WTC11 (cell line): Measurements from ENCODE around the gene ITGA2B. TPM values are rescaled to one million over a fixed set of nuclear protein-coding genes. Genes with fewer than 3 reads are reported as not detected.

Experiments used
- ATAC-seq: fragments of 200-7000 bp; cut with Tn5 transposase; 2 replicates; pipeline ENCODE4 v1.10.0; 2021; ENCODE audit warnings: mild to moderate bottlenecking, moderate library complexity
- CTCF ChIA-PET: fragments of 300-600 bp; sonication (Branson Sonifier 250); formaldehyde crosslinking; loops from one replicate; lab custom pipeline; 2021; ENCODE audit warnings: antibody characterized with exemption; lab: Charles Lee
- POLR2A ChIA-PET: fragments of 350-600 bp; sonication (Branson Sonifier 250); formaldehyde crosslinking; loops from one replicate; lab custom pipeline; 2021; ENCODE audit warnings: antibody characterized with exemption; lab: Charles Lee
- DNase-seq: peaks from one replicate; pipeline ENCODE4 v3.0.0; 2021; ENCODE audit warnings: low spot score
- H3K27ac Mint-ChIP-seq: 2 replicates; pipeline ENCODE4 v1.8.0; 2021; ENCODE audit warnings: mixed read lengths
- H3K27me3 Mint-ChIP-seq: 2 replicates; pipeline ENCODE4 v1.8.0; 2021; ENCODE audit warnings: low read depth, mild to moderate bottlenecking, moderate library complexity, mixed read lengths
- H3K36me3 Mint-ChIP-seq: 2 replicates; pipeline ENCODE4 v1.8.0; 2021; ENCODE audit warnings: mixed read lengths
- H3K4me1 Mint-ChIP-seq: 2 replicates; pipeline ENCODE4 v1.8.0; 2022; ENCODE audit warnings: mixed read lengths
- H3K4me3 Mint-ChIP-seq: 2 replicates; pipeline ENCODE4 v1.8.0; 2021; ENCODE audit warnings: mild to moderate bottlenecking, moderate library complexity, mixed read lengths
- H3K9me3 Mint-ChIP-seq: 2 replicates; pipeline ENCODE4 v1.8.0; 2021; ENCODE audit warnings: mixed read lengths
- CREB1 ChIP-seq: sonication (generic); formaldehyde crosslinking; IDR thresholded peaks from 2 replicates; pipeline ENCODE4 v1.8.0; 2023; ENCODE audit warnings: mild to moderate bottlenecking, missing genetic modification reagents
- ESRRA ChIP-seq: sonication (generic); formaldehyde crosslinking; IDR thresholded peaks from 2 replicates; pipeline ENCODE4 v1.8.1; 2022; ENCODE audit warnings: mild to moderate bottlenecking, missing genetic modification reagents, borderline replicate concordance
- FOXJ3 ChIP-seq: sonication (generic); formaldehyde crosslinking; IDR thresholded peaks from 2 replicates; pipeline ENCODE4 v1.9.0; 2021; ENCODE audit warnings: missing genetic modification reagents, mild to moderate bottlenecking, borderline replicate concordance
- FOXK1 ChIP-seq: sonication (generic); formaldehyde crosslinking; IDR thresholded peaks from 2 replicates; pipeline ENCODE4 v1.8.0; 2022; ENCODE audit warnings: mild to moderate bottlenecking, moderate library complexity, missing genetic modification reagents
- JAZF1 ChIP-seq: fragments of 250-450 bp; sonication (Bioruptor Pico); IDR thresholded peaks from 2 replicates; pipeline ENCODE4 v1.9.0; 2021; ENCODE audit warnings: moderate library complexity, mild to moderate bottlenecking, inconsistent platforms
- MXD4 ChIP-seq: fragments of 250-450 bp; sonication (Bioruptor Pico); IDR thresholded peaks from 2 replicates; pipeline ENCODE4 v1.8.0; 2021; ENCODE audit warnings: mild to moderate bottlenecking, moderate library complexity, borderline replicate concordance
- RELA ChIP-seq: sonication (generic); formaldehyde crosslinking; IDR thresholded peaks from 2 replicates; pipeline ENCODE4 v1.8.1; 2022; ENCODE audit warnings: missing genetic modification reagents, mild to moderate bottlenecking, borderline replicate concordance
- SOX15 ChIP-seq: fragments of 250-450 bp; sonication (Bioruptor Pico); IDR thresholded peaks from 2 replicates; pipeline ENCODE4 v1.9.0; 2021; ENCODE audit warnings: mild to moderate bottlenecking
- ZNF219 ChIP-seq: sonication (generic); formaldehyde crosslinking; IDR thresholded peaks from 2 replicates; pipeline ENCODE4 v1.8.0; 2023; ENCODE audit warnings: missing genetic modification reagents, mild to moderate bottlenecking, borderline replicate concordance
- total RNA-seq: library from RNA; stranded (reverse); gene quantifications from 3 replicates; pipeline ENCODE4 v1.2.3, GENCODE V29; 2021
- TF ChIP-seq, protein P1 (sequence below): fragments of 250-450 bp; sonication (Bioruptor Pico); IDR thresholded peaks from 2 replicates; pipeline ENCODE4 v1.9.0; 2021; ENCODE audit warnings: mild to moderate bottlenecking
- TF ChIP-seq, protein P2 (sequence below): sonication (generic); formaldehyde crosslinking; conservative IDR thresholded peaks from 2 replicates; pipeline ENCODE4 v1.8.1; 2022; ENCODE audit warnings: mild to moderate bottlenecking, missing genetic modification reagents
- TF ChIP-seq, protein P3 (sequence below): fragments of 250-450 bp; sonication (Bioruptor Pico); IDR thresholded peaks from 2 replicates; pipeline ENCODE4 v1.8.0; 2021; ENCODE audit warnings: mild to moderate bottlenecking
- TF ChIP-seq, protein P4 (sequence below): fragments of 250-450 bp; sonication (Bioruptor Pico); IDR thresholded peaks from 2 replicates; pipeline ENCODE4 v2.1.2; 2022; ENCODE audit warnings: mild to moderate bottlenecking, moderate library complexity
- TF ChIP-seq, protein P5 (sequence below): fragments of 250-450 bp; sonication (Bioruptor Pico); IDR thresholded peaks from 2 replicates; pipeline ENCODE4 v1.9.0; 2021; ENCODE audit warnings: moderate library complexity, mild to moderate bottlenecking, inconsistent platforms, borderline replicate concordance
- TF ChIP-seq, protein P6 (sequence below): sonication (generic); formaldehyde crosslinking; IDR thresholded peaks from 2 replicates; pipeline ENCODE4 v1.8.1; 2022; ENCODE audit warnings: low read depth, missing genetic modification reagents, borderline replicate concordance
- TF ChIP-seq, protein P7 (sequence below): sonication (generic); formaldehyde crosslinking; IDR thresholded peaks from 2 replicates; pipeline ENCODE4 v1.8.0; 2022; ENCODE audit warnings: mild to moderate bottlenecking, missing genetic modification reagents
- TF ChIP-seq, protein P8 (sequence below): sonication (generic); formaldehyde crosslinking; conservative IDR thresholded peaks from 2 replicates; pipeline ENCODE4 v1.8.1; 2023; ENCODE audit warnings: mild to moderate bottlenecking, low read depth, missing genetic modification reagents, moderate library complexity
- TF ChIP-seq, protein P9 (sequence below): sonication (generic); formaldehyde crosslinking; IDR thresholded peaks from 2 replicates; pipeline ENCODE4 v1.8.0; 2022; ENCODE audit warnings: mild to moderate bottlenecking, missing genetic modification reagents

ITGA2B gene
- total RNA-seq, 1 experiment from 2014 or later, result 21.5 TPM

DNA sequence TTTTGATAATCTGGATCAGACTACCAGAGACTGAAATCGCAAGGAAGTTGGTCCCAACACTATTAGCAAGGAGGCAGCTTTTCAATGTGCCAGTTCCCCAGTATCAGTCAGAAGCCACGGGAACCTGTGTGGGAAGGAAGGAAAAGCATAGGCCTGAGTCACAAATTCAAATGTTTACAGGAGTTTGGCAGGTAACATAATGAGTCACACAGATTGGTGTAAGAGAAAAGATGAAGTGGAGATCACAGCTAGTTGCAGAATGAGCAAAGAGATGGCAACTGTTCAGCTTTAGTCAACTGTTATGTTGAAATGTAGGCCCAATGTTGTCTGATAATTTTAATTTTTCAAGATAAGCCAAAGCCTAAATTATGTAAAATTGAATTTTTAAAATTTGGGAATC lies 28.1 kb upstream of the ITGA2B start (continued):
- TF ChIP-seq, protein P1, sequence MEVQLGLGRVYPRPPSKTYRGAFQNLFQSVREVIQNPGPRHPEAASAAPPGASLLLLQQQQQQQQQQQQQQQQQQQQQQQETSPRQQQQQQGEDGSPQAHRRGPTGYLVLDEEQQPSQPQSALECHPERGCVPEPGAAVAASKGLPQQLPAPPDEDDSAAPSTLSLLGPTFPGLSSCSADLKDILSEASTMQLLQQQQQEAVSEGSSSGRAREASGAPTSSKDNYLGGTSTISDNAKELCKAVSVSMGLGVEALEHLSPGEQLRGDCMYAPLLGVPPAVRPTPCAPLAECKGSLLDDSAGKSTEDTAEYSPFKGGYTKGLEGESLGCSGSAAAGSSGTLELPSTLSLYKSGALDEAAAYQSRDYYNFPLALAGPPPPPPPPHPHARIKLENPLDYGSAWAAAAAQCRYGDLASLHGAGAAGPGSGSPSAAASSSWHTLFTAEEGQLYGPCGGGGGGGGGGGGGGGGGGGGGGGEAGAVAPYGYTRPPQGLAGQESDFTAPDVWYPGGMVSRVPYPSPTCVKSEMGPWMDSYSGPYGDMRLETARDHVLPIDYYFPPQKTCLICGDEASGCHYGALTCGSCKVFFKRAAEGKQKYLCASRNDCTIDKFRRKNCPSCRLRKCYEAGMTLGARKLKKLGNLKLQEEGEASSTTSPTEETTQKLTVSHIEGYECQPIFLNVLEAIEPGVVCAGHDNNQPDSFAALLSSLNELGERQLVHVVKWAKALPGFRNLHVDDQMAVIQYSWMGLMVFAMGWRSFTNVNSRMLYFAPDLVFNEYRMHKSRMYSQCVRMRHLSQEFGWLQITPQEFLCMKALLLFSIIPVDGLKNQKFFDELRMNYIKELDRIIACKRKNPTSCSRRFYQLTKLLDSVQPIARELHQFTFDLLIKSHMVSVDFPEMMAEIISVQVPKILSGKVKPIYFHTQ, result no peak
- TF ChIP-seq, protein P2, sequence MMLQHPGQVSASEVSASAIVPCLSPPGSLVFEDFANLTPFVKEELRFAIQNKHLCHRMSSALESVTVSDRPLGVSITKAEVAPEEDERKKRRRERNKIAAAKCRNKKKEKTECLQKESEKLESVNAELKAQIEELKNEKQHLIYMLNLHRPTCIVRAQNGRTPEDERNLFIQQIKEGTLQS (CRISPR knock-in tag), result no peak
- TF ChIP-seq, protein P3, sequence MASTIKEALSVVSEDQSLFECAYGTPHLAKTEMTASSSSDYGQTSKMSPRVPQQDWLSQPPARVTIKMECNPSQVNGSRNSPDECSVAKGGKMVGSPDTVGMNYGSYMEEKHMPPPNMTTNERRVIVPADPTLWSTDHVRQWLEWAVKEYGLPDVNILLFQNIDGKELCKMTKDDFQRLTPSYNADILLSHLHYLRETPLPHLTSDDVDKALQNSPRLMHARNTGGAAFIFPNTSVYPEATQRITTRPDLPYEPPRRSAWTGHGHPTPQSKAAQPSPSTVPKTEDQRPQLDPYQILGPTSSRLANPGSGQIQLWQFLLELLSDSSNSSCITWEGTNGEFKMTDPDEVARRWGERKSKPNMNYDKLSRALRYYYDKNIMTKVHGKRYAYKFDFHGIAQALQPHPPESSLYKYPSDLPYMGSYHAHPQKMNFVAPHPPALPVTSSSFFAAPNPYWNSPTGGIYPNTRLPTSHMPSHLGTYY, result no peak
- TF ChIP-seq MXD4, result no peak
- TF ChIP-seq, protein P4, sequence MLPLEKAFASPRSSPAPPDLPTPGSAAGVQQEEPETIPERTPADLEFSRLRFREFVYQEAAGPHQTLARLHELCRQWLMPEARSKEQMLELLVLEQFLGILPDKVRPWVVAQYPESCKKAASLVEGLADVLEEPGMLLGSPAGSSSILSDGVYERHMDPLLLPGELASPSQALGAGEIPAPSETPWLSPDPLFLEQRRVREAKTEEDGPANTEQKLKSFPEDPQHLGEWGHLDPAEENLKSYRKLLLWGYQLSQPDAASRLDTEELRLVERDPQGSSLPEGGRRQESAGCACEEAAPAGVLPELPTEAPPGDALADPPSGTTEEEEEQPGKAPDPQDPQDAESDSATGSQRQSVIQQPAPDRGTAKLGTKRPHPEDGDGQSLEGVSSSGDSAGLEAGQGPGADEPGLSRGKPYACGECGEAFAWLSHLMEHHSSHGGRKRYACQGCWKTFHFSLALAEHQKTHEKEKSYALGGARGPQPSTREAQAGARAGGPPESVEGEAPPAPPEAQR (CRISPR knock-in tag), result no peak
- TF ChIP-seq FOXJ3, result no peak
- TF ChIP-seq, protein P5, sequence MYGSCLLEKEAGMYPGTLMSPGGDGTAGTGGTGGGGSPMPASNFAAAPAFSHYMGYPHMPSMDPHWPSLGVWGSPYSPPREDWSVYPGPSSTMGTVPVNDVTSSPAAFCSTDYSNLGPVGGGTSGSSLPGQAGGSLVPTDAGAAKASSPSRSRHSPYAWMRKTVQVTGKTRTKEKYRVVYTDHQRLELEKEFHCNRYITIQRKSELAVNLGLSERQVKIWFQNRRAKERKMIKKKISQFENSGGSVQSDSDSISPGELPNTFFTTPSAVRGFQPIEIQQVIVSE (CRISPR knock-in tag), result no peak
- TF ChIP-seq ZNF219, result no peak
- TF ChIP-seq, protein P6, sequence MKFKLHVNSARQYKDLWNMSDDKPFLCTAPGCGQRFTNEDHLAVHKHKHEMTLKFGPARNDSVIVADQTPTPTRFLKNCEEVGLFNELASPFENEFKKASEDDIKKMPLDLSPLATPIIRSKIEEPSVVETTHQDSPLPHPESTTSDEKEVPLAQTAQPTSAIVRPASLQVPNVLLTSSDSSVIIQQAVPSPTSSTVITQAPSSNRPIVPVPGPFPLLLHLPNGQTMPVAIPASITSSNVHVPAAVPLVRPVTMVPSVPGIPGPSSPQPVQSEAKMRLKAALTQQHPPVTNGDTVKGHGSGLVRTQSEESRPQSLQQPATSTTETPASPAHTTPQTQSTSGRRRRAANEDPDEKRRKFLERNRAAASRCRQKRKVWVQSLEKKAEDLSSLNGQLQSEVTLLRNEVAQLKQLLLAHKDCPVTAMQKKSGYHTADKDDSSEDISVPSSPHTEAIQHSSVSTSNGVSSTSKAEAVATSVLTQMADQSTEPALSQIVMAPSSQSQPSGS (CRISPR knock-in tag), result no peak
- TF ChIP-seq CREB1 (CRISPR knock-in tag), result no peak
- TF ChIP-seq ESRRA, result no peak
- TF ChIP-seq, protein P7, sequence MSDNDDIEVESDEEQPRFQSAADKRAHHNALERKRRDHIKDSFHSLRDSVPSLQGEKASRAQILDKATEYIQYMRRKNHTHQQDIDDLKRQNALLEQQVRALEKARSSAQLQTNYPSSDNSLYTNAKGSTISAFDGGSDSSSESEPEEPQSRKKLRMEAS, result no peak
- TF ChIP-seq FOXK1 (CRISPR knock-in tag), result no peak
- TF ChIP-seq, protein P8, sequence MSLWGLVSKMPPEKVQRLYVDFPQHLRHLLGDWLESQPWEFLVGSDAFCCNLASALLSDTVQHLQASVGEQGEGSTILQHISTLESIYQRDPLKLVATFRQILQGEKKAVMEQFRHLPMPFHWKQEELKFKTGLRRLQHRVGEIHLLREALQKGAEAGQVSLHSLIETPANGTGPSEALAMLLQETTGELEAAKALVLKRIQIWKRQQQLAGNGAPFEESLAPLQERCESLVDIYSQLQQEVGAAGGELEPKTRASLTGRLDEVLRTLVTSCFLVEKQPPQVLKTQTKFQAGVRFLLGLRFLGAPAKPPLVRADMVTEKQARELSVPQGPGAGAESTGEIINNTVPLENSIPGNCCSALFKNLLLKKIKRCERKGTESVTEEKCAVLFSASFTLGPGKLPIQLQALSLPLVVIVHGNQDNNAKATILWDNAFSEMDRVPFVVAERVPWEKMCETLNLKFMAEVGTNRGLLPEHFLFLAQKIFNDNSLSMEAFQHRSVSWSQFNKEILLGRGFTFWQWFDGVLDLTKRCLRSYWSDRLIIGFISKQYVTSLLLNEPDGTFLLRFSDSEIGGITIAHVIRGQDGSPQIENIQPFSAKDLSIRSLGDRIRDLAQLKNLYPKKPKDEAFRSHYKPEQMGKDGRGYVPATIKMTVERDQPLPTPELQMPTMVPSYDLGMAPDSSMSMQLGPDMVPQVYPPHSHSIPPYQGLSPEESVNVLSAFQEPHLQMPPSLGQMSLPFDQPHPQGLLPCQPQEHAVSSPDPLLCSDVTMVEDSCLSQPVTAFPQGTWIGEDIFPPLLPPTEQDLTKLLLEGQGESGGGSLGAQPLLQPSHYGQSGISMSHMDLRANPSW (CRISPR knock-in tag), result no peak
- TF ChIP-seq, all 79 proteins: peak for 0

DNA sequence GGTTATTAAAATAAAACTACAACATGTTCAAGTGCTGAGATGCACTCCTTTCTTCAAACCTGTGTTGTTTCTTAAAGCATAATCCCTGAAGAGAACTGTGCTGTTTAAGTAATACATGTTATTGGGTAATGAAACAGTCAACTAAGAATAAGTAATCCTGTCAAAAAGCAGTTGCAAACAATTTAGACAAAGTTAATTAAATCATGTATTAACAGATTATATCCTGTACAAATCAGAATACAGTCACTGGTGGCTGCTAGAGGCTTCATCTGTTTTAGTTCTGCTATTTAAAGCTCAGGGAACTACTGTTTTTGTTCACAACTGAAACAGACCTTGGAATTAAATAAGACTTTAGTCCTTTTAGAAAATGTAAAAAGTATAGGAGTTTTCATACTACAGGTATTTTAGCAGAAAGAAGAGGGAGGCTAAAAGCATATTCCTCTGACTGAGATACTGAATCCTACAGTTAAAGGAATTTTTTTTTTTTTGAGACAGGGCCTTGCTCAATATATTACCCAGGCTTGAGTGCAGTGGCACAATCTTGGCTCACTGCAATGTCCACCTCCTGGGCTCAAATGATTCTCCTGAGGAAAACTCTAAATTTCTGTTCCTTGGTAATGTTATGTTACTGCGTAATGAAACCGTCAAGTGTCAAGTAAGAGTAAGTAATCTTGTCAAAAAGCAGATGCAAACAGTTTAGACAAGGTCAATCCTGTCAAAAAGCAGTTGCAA lies 27.3 kb upstream of the ITGA2B start:
- H3K27me3 Mint-ChIP-seq, result no peaks in the 10 kb centered on the region
- ATAC-seq, result no peak
- TF ChIP-seq, protein P2 (CRISPR knock-in tag), result no peak
- TF ChIP-seq SOX15 (CRISPR knock-in tag) (no peak), RELA (CRISPR knock-in tag) (no peak), JAZF1 (CRISPR knock-in tag) (no peak)
- TF ChIP-seq, protein P9, sequence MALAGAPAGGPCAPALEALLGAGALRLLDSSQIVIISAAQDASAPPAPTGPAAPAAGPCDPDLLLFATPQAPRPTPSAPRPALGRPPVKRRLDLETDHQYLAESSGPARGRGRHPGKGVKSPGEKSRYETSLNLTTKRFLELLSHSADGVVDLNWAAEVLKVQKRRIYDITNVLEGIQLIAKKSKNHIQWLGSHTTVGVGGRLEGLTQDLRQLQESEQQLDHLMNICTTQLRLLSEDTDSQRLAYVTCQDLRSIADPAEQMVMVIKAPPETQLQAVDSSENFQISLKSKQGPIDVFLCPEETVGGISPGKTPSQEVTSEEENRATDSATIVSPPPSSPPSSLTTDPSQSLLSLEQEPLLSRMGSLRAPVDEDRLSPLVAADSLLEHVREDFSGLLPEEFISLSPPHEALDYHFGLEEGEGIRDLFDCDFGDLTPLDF (CRISPR knock-in tag), result no peak
- TF ChIP-seq, protein P8 (CRISPR knock-in tag), result no peak
- TF ChIP-seq, protein P5 (CRISPR knock-in tag), result no peak

More for the DNA sequence above, 27.3 kb upstream of the ITGA2B start:
- H3K4me3 Mint-ChIP-seq, result no peak overlapping the region
- no peak for DNase-seq
- H3K9me3 Mint-ChIP-seq, result no peaks in the 10 kb centered on the region
- peaks cover 27% of the 10 kb centered on the region for H3K36me3 Mint-ChIP-seq
- H3K27ac Mint-ChIP-seq, result no peak overlapping the region
- POLR2A ChIA-PET, result no interaction called here
- CTCF ChIA-PET, result no interaction called here
- no peaks in the 10 kb centered on the region for H3K4me1 Mint-ChIP-seq
